ENCODE results near the gene SPAG6. TPM values are rescaled to one million over a fixed set of nuclear protein-coding genes. Genes with fewer than 3 reads are reported as not detected.

The SPAG6 gene
- total RNA-seq, 2 experiments from 2014 or later, result not detected

DNA sequence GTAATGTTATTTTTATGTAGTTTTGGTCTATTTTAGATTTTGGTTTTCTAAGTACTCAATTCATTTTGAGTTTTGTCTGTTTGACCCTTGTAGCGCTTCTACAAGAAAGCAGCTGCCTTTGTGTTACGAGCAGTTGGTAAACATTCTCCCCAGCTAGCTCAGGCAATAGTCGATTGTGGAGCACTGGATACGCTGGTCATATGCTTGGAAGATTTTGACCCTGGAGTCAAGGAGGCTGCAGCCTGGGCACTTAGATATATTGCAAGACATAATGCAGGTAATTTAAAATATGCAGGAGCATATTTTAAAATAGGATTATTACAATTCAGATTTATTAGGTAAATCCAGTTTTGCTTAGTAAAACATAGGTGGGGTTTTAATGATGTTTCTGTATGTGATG, 23.1 kb downstream of the SPAG6 start:
- no peak for DNase-seq
- Mint-ChIP-seq H3K36me3 (ENCODE audit: low read depth) (no peaks in the 10 kb centered on the region), H3K9me3 (no peaks in the 10 kb centered on the region), H3K4me1 (ENCODE audit: low read depth) (peaks cover 14% of the 10 kb centered on the region), H3K27ac (no peak overlapping the region), H3K27me3 (no peaks in the 10 kb centered on the region), H3K4me3 (no peak overlapping the region)
- H3K27me3 ChIP-seq (ENCODE audit: control insufficient read depth in 1 of 2, insufficient read depth in 2 of 2, low read length in 2 of 2), result peaks cover 0 to 6% of the 10 kb centered on the region in 2 experiments
- H3K4me3 ChIP-seq (ENCODE audit: low read length), result no peak overlapping the region
- H3K9me3 ChIP-seq (ENCODE audit: control insufficient read depth in 1 of 2, insufficient read depth in 1 of 2, low read length in 2 of 2), result no peaks in the 10 kb centered on the region
- CTCF ChIA-PET, result no interaction called here
- H3K36me3 ChIP-seq (ENCODE audit: insufficient read depth, low read length), result no peaks in the 10 kb centered on the region
- POLR2A ChIA-PET, result interaction anchor here (1.3 kb wide), 1 partner anchor 52 kb away, joined by 3 read pairs; the partner anchor contains the start of gene COMMD3
- TF ChIP-seq, protein P1, sequence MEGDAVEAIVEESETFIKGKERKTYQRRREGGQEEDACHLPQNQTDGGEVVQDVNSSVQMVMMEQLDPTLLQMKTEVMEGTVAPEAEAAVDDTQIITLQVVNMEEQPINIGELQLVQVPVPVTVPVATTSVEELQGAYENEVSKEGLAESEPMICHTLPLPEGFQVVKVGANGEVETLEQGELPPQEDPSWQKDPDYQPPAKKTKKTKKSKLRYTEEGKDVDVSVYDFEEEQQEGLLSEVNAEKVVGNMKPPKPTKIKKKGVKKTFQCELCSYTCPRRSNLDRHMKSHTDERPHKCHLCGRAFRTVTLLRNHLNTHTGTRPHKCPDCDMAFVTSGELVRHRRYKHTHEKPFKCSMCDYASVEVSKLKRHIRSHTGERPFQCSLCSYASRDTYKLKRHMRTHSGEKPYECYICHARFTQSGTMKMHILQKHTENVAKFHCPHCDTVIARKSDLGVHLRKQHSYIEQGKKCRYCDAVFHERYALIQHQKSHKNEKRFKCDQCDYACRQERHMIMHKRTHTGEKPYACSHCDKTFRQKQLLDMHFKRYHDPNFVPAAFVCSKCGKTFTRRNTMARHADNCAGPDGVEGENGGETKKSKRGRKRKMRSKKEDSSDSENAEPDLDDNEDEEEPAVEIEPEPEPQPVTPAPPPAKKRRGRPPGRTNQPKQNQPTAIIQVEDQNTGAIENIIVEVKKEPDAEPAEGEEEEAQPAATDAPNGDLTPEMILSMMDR (IDR thresholded peaks at IDR 0.05), result no peak
- ATAC-seq (ENCODE audit: poor library complexity), result no peak
- no peaks in the 10 kb centered on the region for H3K4me1 ChIP-seq (ENCODE audit: insufficient read depth, low read length)
- no peak overlapping the region for H3K27ac ChIP-seq (ENCODE audit: low read depth in 1 of 2, low read length in 2 of 2)
- intact Hi-C loops (cut with DNase I, micrococcal nuclease), result no loop called here

DNA sequence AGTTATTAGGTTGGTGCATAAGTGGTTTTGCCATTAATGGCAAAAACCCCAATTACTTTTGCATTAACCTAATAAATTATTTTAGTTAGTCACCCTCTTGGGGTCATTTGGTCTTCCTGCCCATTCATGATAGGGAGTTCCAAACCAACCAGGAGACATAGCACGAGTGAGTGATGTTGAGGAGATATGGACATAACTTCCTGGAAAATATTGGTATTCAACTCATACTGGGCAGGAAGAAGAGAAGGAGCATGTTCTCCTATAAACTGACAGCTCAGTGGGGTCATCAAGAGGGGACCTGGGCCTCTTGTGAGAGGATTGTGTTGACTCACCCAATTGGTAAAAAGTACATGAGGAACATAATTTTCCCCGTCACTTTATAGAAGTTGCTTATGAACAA, 23.7 kb downstream of the SPAG6 start:
- CTCF ChIA-PET, result no interaction called here
- no peak overlapping the region for H3K27ac Mint-ChIP-seq

DNA sequence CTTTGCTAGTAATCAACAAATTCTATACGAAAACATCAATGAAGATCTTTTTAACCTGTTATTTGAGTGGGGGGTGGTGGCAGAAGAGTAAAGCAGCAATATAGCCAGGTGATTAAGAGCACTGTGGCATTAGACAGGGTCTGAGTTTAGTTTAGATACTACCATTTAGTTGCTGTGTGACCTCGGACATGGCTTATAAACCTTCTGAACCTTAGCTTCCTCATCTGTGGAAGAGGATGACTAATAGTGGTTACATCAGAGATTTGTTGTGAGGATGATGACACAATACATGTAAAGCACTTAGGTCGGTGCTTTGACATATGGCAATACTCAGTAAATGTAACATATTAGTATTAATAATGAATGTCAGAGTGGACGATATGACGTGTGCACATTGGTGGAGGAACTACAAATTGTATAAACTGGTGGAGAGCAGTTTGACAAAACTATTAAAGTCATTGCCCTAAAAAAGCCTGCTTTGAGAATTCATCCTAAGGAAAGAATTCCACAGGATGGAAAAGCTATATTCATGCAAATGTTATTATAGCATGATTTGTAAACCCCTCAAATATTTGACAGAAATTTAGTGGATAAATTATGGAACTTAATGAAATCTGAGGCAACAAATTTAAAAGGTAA, 24.3 kb downstream of the SPAG6 start:
- TF ChIP-seq, protein P1 (IDR thresholded peaks at IDR 0.05), result no peak
- CTCF ChIA-PET, result no interaction called here
- intact Hi-C loops (cut with DNase I, micrococcal nuclease), result no loop called here

More for the DNA sequence above, 23.7 kb downstream of the SPAG6 start:
- TF ChIP-seq, protein P1 (IDR thresholded peaks at IDR 0.05), result no peak
- ATAC-seq (ENCODE audit: poor library complexity) (no peak), DNase-seq (peak in 2 of 14 experiments; percentile 10 to 12)
- H3K4me1 ChIP-seq (ENCODE audit: insufficient read depth, low read length), result no peaks in the 10 kb centered on the region
- no peaks in the 10 kb centered on the region for H3K9me3 ChIP-seq (ENCODE audit: control insufficient read depth in 1 of 2, insufficient read depth in 1 of 2, low read length in 2 of 2)
- intact Hi-C loops (cut with DNase I, micrococcal nuclease), result no loop called here
- no peak overlapping the region for H3K4me3 ChIP-seq (ENCODE audit: low read length)
- no peaks in the 10 kb centered on the region for H3K36me3 ChIP-seq (ENCODE audit: insufficient read depth, low read length)
- Mint-ChIP-seq H3K27me3 (no peaks in the 10 kb centered on the region), H3K9me3 (no peaks in the 10 kb centered on the region), H3K4me3 (no peak overlapping the region), H3K4me1 (ENCODE audit: low read depth) (peaks cover 14% of the 10 kb centered on the region), H3K36me3 (ENCODE audit: low read depth) (no peaks in the 10 kb centered on the region)
- H3K27ac ChIP-seq (ENCODE audit: low read depth in 1 of 2, low read length in 2 of 2), result no peak overlapping the region
- peaks cover 0 to 6% of the 10 kb centered on the region in 2 experiments for H3K27me3 ChIP-seq (ENCODE audit: control insufficient read depth in 1 of 2, insufficient read depth in 2 of 2, low read length in 2 of 2)
- POLR2A ChIA-PET, result no interaction called here

More for the DNA sequence above, 24.3 kb downstream of the SPAG6 start:
- H3K36me3 Mint-ChIP-seq (ENCODE audit: low read depth), result no peaks in the 10 kb centered on the region
- H3K4me3 ChIP-seq (ENCODE audit: low read length), result no peak overlapping the region
- no peaks in the 10 kb centered on the region for H3K27me3 Mint-ChIP-seq
- H3K4me1 Mint-ChIP-seq (ENCODE audit: low read depth), result peaks cover 14% of the 10 kb centered on the region
- no peaks in the 10 kb centered on the region for H3K36me3 ChIP-seq (ENCODE audit: insufficient read depth, low read length)
- H3K4me3 Mint-ChIP-seq, result no peak overlapping the region
- H3K27ac Mint-ChIP-seq, result no peak overlapping the region
- H3K9me3 ChIP-seq (ENCODE audit: control insufficient read depth in 1 of 2, insufficient read depth in 1 of 2, low read length in 2 of 2), result no peaks in the 10 kb centered on the region
- H3K27me3 ChIP-seq (ENCODE audit: control insufficient read depth in 1 of 2, insufficient read depth in 2 of 2, low read length in 2 of 2), result peaks cover 0 to 6% of the 10 kb centered on the region in 2 experiments
- peak in 3 of 14 experiments; percentile 24 to 59 (median 45) for DNase-seq
- no peak for ATAC-seq (ENCODE audit: poor library complexity)
- no peaks in the 10 kb centered on the region for H3K4me1 ChIP-seq (ENCODE audit: insufficient read depth, low read length)
- no peak overlapping the region for H3K27ac ChIP-seq (ENCODE audit: low read depth in 1 of 2, low read length in 2 of 2)
- no peaks in the 10 kb centered on the region for H3K9me3 Mint-ChIP-seq
- POLR2A ChIA-PET, result interaction anchor here (0.6 to 1.5 kb wide), 3 partner anchors 19 to 301 kb away, joined by 3 to 4 read pairs (median 3); no protein-coding TSS in a partner anchor

All from CD4-positive, alpha-beta T cell (primary cell).